Liver (tissue), 9 donors: ENCODE measurements around the gene PRR23E. TPM values are rescaled to one million over a fixed set of nuclear protein-coding genes. Genes with fewer than 3 reads are reported as not detected.

ENCODE experiments used
- DNase-seq: peaks from one replicate; pipeline ENCODE4 v3.0.0-alpha.2; 2017; ENCODE audit warnings: low spot score
- H3K27ac ChIP-seq, 2 donors: one replicate each; pipeline ENCODE4 v1.7.0; 2013; ENCODE audit warnings: inconsistent platforms in 2 of 2, low read length in 2 of 2, control low read depth in 1 of 2, low read depth in 1 of 2, mild to moderate bottlenecking in 1 of 2
- H3K27me3 ChIP-seq, 4 donors: one replicate each; pipeline versions ENCODE4 v1.6.1 to v1.7.0; 2013; ENCODE audit warnings: low read length in 3 of 4, inconsistent platforms in 1 of 4, mild to moderate bottlenecking in 1 of 4, moderate library complexity in 1 of 4; ENCODE audit not compliant: control insufficient read depth in 4 of 4, insufficient read depth in 4 of 4
- H3K36me3 ChIP-seq, 4 donors: one replicate each; pipeline versions ENCODE4 v1.6.1 to v1.7.0; 2013; ENCODE audit warnings: low read length in 3 of 4, mild to moderate bottlenecking in 3 of 4, low read depth in 1 of 4, moderate library complexity in 1 of 4; ENCODE audit not compliant: control insufficient read depth in 4 of 4, insufficient read depth in 3 of 4
- H3K4me1 ChIP-seq, 4 donors: one replicate each; pipeline versions ENCODE4 v1.6.1 to v1.7.0; 2013; ENCODE audit warnings: low read length in 3 of 4, mild to moderate bottlenecking in 3 of 4, moderate library complexity in 1 of 4; ENCODE audit not compliant: control insufficient read depth in 4 of 4, insufficient read depth in 4 of 4
- H3K4me3 ChIP-seq, 3 donors: one replicate each; pipeline versions ENCODE4 v1.6.1 to v1.7.0; 2013; ENCODE audit warnings: low read length in 3 of 3, control low read depth in 1 of 3, low read depth in 1 of 3, mild to moderate bottlenecking in 1 of 3
- H3K9ac ChIP-seq, 2 donors: one replicate each; pipeline ENCODE4 v1.7.0; 2013; ENCODE audit warnings: low read length in 2 of 2, mild to moderate bottlenecking in 2 of 2, moderate library complexity in 2 of 2, control low read depth in 1 of 2, low read depth in 1 of 2
- H3K9me3 ChIP-seq, 4 donors: one replicate each; pipeline versions ENCODE4 v1.6.1 to v1.7.0; 2013; ENCODE audit warnings: low read length in 3 of 4; ENCODE audit not compliant: control insufficient read depth in 4 of 4
- ATF3 ChIP-seq: IDR thresholded peaks from 2 replicates; pipeline ENCODE4 v1.6.1; 2016; ENCODE audit warnings: antibody characterized with exemption
- CTCF ChIP-seq: fragments of 150-350 bp; IDR thresholded peaks from 2 replicates; pipeline ENCODE4 v1.5.1; 2017; ENCODE audit warnings: improper control_type of control experiment, low read depth, low read length; ENCODE audit not compliant: missing input control
- FOXA1 ChIP-seq: IDR thresholded peaks from 2 replicates; pipeline ENCODE4 v1.6.1; 2016; ENCODE audit warnings: antibody characterized with exemption
- FOXA2 ChIP-seq: IDR thresholded peaks from 2 replicates; pipeline ENCODE4 v1.6.1; 2016; ENCODE audit warnings: antibody characterized with exemption
- GABPA ChIP-seq, 2 donors: IDR thresholded peaks in 1 of 2; conservative IDR thresholded peaks in 1 of 2; 2 replicates each; pipeline ENCODE4 v1.6.1; 2016; ENCODE audit warnings: antibody characterized with exemption in 2 of 2, mild to moderate bottlenecking in 1 of 2, moderate library complexity in 1 of 2
- HNF4G ChIP-seq: IDR thresholded peaks from 2 replicates; pipeline ENCODE4 v1.6.1; 2016; ENCODE audit warnings: antibody characterized with exemption
- NR2F2 ChIP-seq: IDR thresholded peaks from 2 replicates; pipeline ENCODE4 v1.6.1; 2016; ENCODE audit warnings: antibody characterized with exemption
- RAD21 ChIP-seq, 2 donors: IDR thresholded peaks; 2 replicates each; pipeline ENCODE4 v1.6.1; 2016; ENCODE audit warnings: antibody characterized with exemption in 2 of 2, mild to moderate bottlenecking in 2 of 2
- REST ChIP-seq: IDR thresholded peaks from 2 replicates; pipeline ENCODE4 v1.6.1; 2016; ENCODE audit warnings: antibody characterized with exemption, mild to moderate bottlenecking
- RXRA ChIP-seq, 2 donors: IDR thresholded peaks; 2 replicates each; pipeline ENCODE4 v1.6.1; 2017 to 2018; ENCODE audit warnings: antibody characterized with exemption in 2 of 2, mild to moderate bottlenecking in 1 of 2
- SP1 ChIP-seq: IDR thresholded peaks from 2 replicates; pipeline ENCODE4 v1.6.1; 2018; ENCODE audit warnings: antibody characterized with exemption, mild to moderate bottlenecking
- TAF1 ChIP-seq: conservative IDR thresholded peaks from 2 replicates; pipeline ENCODE4 v1.6.1; 2016; ENCODE audit warnings: antibody characterized with exemption, mild to moderate bottlenecking
- YY1 ChIP-seq: IDR thresholded peaks from 2 replicates; pipeline ENCODE4 v1.6.1; 2016; ENCODE audit warnings: antibody characterized with exemption, mild to moderate bottlenecking
- ZBTB33 ChIP-seq: IDR thresholded peaks from 2 replicates; pipeline ENCODE4 v1.6.1; 2016; ENCODE audit warnings: antibody characterized with exemption
- WGBS: extraction: QIAGEN DNeasy Blood & Tissue Kit; methylation state at CpG from one replicate; pipeline ENCODE4 v1.1.7; 2013; 5-methylcytosine and 5-hydroxymethylcytosine counted together
- polyA plus RNA-seq, 2 donors: library from polyadenylated mRNA; stranded (reverse) in 1 of 2; unstranded in 1 of 2; fragments of 200-250 nt in 1 of 2; fragments of >200 nt in 1 of 2; fragmentation: Nextera tagmentation in 1 of 2; extraction: Ambion mirVana in 1 of 2; gene quantifications; one replicate each; pipeline versions ENCODE4 v1.2.1 to v1.2.3, GENCODE V29; 2013 to 2015
- total RNA-seq, 2 donors: library from RNA; depleted of rRNA; stranded (reverse); fragments of >200 nt; gene quantifications; one replicate each; pipeline ENCODE4 v1.2.3, GENCODE V29; 2014
- donor health status: healthy.
- donor health status: healthy.
- donor health status: healthy.
- donor health status: healthy.
- donor health status: healthy.

PRR23E gene
- total and polyA plus RNA-seq, 4 donors = not detected

- TF ChIP-seq FOXA2 (no peak), ATF3 (no peak), FOXA1 (no peak), SP1 (no peak), RXRA (IDR thresholded peaks at IDR 0.05) (no peak), NR2F2 (no peak), HNF4G (no peak)
Measured at GRCh38 chr3:127182431-127182830, 10.5 kb upstream of the PRR23E start (continued).

GRCh38 chr3:127182848-127183714 is 9.8 kb upstream of the PRR23E start:
- no peak overlapping the region for H3K4me3 ChIP-seq
- no peak overlapping the region for H3K27ac ChIP-seq
- no peaks in the 10 kb centered on the region for H3K36me3 ChIP-seq
- H3K9ac ChIP-seq = no peak overlapping the region
- peaks cover 0 to 3% (median 0%) of the 10 kb centered on the region in 4 donors for H3K27me3 ChIP-seq
- H3K4me1 ChIP-seq = no peaks in the 10 kb centered on the region
- TF ChIP-seq RXRA (IDR thresholded peaks at IDR 0.05) = no peak
- TF ChIP-seq ATF3 = no peak
- no peak for TF ChIP-seq YY1
- TF ChIP-seq REST = no peak
- TF ChIP-seq CTCF = no peak
- no peak for TF ChIP-seq NR2F2
- no peak for TF ChIP-seq SP1
- TF ChIP-seq GABPA (IDR thresholded peaks at IDR 0.05 in 1 of 2, conservative IDR thresholded peaks at IDR 0.05 in 1 of 2) = no peak
- no peak for TF ChIP-seq TAF1
- no peak for TF ChIP-seq ZBTB33
- no peak for TF ChIP-seq RAD21 (IDR thresholded peaks at IDR 0.05)
- 72% methylated on average over 8 of the region's 8 CpGs for WGBS
- peaks cover 0 to 5% (median 0%) of the 10 kb centered on the region in 4 donors for H3K9me3 ChIP-seq
- DNase-seq = peak; percentile 33
